Ecto neural progenitor cell (in vitro differentiated cells): Measurements from ENCODE around the gene USP6NL.

Experiments
- DNase-seq: peaks from one replicate; pipeline ENCODE4 v3.0.0-alpha.2; 2018; ENCODE audit warnings: low spot score

Gene USP6NL

DNA sequence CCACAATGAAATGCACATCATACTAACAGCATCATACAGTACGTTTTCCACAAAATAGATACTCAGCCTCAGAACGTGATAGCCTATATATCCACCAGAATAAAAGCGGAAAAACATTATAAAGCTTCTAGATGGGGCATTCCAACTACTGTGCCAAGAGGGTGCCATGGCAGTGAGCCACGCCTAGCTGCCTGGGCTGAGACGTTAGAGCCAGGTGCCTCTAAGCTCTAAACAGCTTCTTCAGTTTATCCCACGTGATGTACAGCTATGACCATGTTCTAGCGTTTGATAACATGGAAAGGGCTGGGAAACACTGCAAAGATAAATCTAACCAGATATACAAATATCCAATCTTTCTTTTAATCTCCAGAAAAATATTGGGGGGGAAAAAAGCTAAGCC, 17.8 kb downstream of the USP6NL start:
- no peak for DNase-seq

DNA sequence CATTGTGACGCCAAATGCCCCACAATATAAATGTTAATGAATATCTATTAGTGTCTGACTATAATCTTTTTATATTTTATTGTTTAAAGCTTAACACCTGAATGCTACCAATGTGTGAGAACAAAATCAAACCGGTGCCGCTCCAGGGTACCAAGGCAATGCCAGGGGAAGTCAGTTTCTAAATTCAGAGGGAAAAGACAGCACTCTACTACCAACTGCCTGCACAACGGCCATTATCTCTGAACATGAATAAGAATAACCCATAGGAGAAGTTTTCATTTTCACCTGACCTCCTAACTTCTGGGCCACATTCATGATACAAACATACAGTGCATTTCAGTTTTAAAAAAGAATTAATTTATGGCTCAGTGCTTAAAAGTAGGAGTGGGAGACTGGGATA, 21.7 kb downstream of the USP6NL start:
- DNase-seq: no peak

DNA sequence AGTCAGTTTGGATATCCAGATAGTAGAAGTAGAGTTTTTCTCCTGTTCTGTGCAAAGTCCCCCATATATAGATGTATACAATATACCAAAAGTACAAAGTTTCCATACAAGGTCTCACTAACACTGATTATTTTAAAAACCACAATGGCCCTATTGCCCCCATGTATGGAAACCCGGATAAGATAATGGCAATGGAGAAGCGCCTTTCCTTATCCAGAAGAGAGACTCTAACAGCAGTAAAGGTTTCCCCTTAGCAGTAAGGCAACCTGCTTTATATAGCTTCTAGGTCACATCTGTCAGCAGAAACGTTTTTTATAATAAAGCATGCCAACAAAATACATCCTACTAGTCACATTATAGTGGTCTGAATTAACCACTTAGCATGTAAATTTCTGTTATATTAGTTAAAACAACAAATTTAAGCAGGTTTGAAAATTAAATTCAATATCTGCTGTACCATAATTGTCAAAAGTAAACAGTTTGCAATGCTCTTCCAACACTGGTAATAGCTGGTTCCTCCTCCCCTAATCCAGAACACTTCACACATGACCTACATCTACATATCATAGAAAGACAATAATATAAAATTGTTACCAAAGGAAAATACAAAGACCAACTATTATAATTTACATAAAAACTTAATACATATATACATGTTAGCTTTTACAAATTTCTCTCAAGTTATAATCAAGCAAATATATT, 22.4 kb downstream of the USP6NL start:
- no peak for DNase-seq

DNA sequence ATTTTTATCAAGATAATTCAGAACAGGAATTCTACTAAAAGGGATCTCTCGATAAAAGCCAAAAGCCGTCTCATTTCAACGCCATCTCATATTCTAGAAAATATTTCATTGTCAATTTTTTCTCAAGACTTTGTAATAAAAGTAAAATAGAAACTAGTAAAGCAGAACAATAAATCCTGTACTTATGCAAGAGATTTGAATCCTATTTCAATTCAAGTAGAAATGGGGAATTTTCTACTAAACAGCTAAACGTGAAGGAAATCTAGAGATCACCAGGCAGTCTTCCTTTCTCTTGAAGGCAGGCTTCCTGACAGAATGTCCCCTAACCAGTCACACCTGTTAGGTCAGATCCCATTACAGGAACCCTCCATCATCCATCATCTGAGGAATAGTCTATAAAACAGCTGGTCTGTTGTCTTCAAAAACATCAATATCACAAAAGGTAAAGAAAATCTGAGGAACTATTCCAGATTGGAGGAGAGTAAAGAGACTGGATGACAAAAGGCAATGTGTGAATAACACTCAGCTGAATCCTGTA, 23.7 kb downstream of the USP6NL start:
- no peak for DNase-seq

DNA sequence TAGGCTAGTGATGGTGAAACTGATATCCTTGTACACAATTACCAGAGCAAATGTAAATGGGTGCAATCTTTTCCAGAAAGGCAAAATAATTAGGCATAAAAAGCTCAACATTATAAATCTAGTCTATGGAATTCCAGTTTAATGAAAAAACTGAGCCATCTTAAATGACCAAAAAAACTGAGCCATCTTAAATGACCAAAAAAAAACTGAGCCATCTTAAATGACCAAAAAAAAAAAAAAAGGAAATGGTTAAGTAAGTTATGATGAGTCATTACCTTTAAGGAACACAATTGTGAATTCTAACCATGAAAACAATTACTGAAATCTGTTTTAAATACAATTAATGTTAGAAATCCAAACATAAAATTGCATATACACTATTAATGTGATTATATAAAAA, 25.3 kb downstream of the USP6NL start:
- DNase-seq: no peak

DNA sequence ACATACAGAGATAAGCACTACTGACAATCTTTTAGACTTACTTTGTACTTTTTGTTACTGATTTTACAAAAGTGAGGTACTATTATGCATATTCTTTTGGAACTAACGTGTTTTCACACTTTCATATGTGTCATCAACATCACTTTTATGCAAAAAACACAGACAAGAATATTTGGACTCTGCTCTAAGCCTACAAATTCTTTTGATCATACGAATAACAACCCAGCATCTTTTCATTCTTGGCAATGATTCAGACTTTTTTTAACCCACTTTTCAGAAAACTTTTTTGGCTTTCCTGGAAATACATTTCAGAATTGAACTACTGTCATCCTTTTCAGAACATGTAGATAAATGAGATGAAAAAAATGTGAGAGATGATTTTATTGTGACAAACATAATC, 30.2 kb downstream of the USP6NL start:
- no peak for DNase-seq

DNA sequence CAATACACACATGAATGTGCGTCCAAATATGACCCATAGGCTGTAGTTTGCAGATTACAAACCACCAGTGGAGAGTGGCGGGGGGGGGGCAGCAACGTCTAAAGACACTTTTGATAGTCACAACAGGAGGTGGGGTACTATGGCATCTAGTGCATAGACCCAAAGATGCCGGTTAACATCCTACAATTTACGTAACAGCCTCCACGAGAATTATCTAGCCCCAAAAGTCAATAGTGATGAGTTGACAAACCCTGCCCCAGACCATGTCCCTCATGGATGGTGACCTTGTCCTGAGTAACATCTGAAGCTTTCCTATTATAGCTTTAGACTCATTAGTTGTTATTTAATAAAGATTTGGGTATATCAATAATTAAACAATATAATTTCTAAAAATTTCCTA, 31.6 kb downstream of the USP6NL start:
- DNase-seq: no peak

DNA sequence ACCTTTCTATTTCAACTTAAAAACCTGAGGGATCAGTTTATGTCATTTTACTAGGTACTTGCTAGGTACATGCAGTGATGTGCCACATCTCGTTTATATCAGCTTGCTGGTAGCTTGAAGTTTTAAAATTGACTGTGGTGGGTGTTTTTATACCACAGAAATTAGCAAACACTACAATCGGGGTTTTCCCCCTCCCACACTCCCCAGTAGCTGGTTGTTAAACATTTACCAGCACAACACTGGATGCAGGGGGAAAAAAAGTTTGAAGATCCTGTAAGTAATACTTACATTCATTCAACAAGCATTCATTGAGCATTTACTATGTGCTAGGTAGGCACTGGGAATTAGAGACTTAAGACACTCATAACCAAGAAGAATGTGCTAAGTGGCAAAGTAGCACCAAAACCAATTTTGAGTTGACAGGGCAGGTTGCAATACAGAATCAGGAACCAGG, 32.6 kb downstream of the USP6NL start:
- no peak for DNase-seq

DNA sequence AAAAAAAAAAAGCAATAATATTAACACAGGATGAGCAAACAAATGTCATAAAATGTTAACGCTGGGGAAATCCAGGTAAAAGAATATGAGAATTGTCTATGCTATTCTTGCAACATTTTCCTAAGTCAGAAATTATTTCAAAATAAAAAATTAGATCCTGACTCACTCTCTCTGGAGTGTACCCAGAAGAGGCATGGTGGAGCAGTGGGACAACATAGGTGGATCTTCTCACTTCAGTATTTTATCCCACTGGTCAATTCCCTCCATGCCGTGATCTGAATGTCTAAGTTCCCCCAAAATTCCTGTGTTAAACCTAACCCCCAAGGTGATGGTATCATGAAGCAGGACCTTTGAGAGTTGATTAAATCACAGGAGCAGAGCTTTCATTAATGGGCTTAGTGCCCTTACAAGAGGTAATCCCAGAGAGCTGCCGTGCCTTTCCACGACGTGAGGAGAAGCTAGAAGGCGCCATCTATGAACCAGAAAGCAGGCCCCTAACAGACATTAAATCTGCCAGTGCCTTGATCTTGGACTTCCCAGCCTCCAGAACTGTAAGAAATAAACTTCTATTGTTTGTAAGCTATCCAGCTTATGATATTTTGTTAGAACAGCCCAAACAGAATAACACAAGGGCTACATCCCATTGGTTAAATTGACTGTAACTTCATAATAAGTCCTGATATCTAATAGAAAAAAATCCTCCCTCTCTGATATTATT, 35.2 kb downstream of the USP6NL start:
- no peak for DNase-seq

DNA sequence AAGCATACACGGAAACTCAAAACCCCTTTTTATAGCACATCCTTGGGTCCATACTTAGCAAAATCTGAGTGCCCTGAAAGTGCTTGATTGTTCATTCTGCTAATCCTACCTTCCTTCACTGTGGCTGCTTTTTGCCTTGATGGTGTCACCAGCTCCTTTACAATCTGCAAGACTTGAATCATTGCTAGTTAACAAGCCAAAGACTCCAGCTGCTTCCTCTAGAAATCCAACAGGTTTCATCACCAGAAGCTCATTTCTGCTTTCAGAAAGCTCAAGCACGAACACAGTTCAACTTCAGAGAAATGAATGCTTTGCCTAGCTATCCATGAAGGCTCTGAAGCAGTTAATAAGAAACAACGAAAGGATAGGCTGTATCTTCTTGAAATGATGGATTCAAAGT, 38.0 kb downstream of the USP6NL start:
- no peak for DNase-seq

DNA sequence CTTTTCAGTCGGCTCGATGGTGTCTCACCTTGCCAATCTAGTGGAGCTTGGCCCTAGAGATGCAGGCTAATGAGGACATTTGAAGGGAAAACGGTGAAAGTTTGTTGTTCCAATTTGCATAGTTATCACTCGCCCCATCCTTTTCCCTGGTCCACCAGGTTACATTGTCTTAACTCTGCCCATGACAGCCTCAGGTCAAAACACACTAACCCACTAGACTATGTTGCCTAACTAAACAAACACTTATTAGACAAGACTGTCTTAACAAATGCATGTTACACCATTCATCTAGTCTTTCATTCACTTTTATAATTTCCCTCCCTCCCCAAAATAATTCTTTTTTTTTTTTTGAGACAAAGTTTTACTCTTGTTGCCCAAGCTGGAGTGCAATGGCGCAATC, 40.7 kb downstream of the USP6NL start:
- DNase-seq: no peak

DNA sequence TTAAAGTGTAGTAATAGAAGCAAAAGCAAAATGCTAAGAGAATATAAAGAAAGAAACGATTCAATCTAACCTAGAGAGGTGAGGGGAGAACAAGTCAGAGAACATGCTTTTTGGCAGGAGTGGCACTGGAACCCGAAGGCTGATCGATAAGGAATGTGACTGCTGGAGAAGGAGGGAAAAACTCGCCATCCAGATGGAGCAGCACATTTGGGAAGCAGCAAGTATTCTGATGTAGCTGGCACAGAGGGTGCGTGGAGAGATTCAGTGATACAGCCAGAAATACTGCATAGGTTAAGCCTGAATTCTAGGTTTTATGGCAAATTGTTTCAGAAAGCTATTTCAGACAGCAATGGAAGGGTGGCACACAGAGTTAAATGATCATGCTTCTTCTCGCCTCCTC, 42.0 kb downstream of the USP6NL start:
- DNase-seq: no peak

DNA sequence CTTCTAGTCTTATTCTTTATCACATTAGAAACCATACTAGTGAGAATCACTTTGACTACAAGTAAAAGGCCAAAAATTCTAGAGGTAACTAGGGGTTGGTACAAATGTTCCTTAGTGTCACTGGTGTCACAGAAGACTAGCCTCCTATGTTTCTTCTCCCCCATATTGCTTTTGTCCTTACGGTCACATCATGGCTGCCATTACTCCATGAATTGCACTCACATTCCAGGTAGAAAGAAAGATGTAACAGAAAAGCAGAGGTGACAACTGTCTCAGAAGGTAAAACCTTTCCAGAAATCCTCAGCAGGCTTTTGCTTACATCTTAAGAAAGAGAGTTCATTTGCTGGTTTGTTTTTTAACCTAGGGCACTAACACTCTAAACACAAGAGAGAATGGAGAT, 42.9 kb downstream of the USP6NL start:
- no peak for DNase-seq

DNA sequence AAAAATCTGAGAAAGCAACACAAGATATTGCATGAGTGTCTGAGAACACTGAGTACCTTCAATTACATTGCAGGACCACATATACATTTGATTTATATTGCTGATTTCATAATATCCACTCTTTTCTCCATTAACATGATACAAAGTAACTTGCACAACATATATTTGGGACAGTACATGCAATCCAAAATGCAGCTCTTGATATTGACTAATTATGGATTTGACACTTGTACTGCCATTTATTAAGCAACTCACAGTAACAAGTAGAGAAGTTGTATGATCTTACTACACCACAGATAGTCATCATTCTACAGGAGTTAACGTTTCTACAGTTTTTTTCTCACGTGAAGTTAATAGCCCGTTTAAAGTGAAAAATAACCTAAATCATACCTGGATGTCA, 46.7 kb downstream of the USP6NL start:
- no peak for DNase-seq

DNA sequence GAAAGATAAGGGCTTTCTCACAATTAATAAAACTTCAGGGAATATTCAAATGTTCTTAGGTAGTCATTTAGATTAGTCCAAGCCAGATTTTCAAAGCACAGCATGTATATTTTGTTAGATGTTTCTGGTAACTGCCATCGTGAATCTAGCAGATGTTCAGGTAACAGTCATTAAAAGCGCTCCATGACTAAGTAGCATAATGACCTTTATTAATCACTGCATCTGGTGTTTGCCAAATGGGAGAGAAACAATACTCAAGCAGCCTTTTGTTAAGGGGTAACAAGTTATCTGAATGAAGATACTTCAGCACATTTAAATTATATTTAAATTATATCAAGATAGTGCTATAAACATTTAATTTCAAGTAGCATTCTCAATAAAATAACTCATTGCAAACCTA, 47.5 kb downstream of the USP6NL start:
- DNase-seq: no peak

DNA sequence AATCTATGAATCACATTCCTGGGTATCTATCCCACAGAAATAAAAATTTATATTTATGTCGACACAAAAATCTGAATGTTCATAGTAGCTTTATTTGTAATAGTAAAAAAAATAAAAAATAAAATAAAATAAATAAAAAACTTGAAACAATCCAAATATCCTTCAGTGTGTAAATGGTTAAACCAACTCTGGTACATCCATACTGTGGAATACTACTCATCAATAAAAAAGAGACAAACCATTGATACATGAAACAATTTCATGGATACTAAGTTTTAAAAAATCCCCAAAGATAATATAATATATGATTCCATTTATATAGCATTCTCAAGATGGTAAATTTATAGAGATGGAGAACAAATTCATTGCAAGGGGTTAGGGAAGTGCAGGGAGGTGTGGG, 48.6 kb downstream of the USP6NL start:
- DNase-seq: no peak

DNA sequence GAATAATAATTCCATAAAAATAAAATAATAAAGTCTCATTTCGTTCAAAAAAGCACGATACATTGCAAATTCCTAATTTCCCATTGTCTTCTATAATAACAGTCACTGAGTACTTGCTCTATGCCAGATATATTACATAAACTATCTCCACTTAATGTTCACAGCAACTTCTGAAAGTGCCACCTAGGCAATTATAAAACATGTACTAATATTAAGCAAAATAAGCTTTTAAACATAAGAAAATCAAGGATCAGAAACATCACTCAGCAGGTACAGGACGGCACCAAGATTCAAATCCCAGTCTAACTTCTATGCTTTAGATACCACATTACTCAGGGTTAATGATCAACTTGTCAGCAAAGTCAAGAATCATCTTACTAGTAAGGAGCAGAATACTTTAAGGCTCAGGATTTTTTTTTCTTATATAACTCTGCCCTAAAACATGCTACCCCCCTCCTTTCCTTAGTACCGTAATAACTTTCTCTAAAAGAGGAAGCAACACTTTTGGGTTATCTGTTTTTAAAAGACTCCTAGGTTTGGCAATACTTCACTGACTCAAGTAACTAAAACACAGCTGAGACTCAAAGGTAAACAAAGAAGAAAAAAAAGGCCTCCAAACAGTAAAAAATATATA, 51.3 kb downstream of the USP6NL start:
- DNase-seq: no peak

DNA sequence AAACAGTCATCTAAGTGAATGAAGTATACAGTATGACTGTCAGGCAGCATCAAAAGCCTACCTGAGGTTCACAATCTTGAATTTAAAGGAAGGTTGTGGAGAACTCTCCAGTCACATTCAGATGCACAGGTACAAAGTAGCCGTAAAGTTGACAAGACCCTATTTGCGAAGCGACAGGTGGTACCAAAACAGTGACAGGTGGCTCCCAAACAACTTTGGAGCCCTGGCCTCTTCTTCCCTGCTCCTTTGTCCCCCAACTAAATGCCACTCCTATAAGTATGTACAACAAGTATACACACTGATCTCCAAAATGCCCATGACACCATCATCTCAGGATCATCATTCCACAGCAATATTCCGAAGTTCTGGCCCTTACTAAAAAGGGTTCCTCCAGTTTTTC, 53.5 kb downstream of the USP6NL start:
- DNase-seq: no peak

DNA sequence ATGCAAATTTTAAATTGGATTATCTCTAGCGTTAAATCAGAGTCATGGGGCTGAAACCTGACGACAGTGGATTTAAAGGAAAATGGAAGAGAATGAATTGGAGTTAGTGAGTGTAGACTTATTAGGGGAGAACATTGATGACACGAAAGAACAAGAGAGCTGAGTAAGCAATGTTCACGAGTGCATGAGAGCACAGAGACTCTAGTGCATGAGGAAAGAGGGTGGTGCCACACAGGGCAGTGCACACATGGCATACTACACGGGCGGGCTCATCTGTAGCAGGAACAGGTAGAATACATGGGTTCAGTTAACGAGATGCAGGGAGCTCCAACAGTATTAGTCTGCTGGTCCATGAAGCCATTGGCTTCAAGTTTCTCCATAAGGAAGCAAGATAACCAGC, 53.9 kb downstream of the USP6NL start:
- DNase-seq: no peak

DNA sequence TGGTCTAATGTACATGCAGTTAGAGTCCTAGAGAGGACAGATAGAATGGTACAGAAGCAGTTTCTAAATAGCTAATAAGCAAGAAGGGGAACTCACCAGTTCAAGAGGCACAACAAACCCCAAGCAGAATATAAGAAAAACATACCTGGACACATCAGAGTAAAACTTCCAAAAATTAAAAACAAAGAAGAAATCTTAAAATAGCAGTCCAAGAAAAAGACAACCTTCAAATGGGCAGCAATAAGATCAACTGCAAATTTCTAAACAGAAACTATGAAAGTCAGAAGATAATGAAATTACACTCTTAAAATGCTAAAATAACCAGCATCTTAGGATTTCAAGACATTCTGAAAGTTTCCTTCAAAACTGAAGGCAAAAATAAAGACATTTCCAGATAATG, 55.9 kb downstream of the USP6NL start:
- DNase-seq: no peak

DNA sequence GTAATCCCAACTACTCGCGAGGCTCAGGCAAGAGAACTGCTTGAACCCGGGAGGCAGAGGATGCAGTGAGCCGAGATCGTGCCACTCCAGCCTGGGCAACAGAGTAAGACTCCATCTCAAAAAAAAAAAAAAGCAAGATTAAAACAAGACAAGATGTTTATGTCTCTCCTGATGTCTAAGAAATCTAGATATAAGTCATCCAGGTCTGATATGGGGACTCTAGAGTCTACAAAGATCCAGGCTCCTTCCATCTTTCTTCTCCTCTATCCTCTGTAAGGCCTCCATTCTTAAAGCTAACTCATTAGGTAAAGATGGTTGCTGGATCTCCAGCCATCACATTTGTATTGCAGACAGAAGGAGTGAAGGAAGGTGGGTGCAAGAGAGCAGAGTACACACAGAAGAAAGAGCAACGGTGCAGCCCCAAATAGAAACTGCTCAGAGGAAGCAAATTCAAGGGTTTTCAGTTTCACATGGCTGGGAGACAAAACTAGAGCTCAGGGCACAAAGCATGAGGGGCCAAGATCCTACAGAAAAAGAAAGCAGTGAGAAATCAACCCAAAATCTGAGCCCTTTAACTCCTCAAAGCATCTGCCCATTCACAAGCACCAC, 57.6 kb downstream of the USP6NL start:
- no peak for DNase-seq

DNA sequence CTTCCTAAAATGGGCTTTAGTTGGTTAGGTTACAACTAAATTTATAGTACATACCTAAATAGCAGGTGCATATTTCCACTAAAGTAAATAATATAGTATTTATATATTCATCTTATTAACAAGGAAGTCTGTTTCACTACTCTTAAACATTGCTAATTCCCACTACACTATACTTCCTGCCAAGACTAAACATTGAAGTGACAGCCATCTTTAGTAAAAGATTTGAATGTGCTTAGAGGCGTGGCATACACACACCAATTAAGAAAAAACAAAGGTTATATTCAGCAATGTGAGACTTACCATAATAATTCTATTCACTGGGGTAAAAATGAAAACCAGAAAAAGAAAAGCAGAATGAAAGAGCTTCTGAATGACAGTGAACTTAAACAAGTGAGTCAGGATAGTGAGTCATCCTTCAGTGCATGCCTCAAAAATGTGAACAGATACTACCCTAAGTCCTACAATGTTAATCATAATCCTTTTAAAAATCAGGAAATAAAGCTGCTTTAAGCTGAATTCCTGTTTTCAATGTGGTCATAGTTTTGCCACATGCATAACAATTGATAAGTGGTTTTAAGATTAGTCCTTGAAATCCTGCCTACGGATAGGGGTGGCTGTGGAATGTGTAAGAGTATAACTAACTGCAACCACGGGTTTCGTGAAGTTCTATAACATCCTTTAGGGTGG, 59.4 kb downstream of the USP6NL start:
- no peak for DNase-seq
